Activated CD4-positive, alpha-beta T cell treated with anti-CD3 and anti-CD28 coated beads, Interleukin-2, Interleukin-6, amounts not matched to agents 100 ng/mL and 50 ng/mL, durations not matched to agents 16 hours and 8 hours (primary cell): ENCODE results near the gene ATP2C2.

Experiments
- DNase-seq: peaks from one replicate; pipeline ENCODE4 v3.0.0-alpha.2; 2020

The ATP2C2 gene

GRCh38 chr16:84500531-84500930 is 132.2 kb downstream of the ATP2C2 start:
- DNase-seq: no peak

GRCh38 chr16:84501077-84501735 is 132.9 kb downstream of the ATP2C2 start:
- DNase-seq: no peak

- no peak for DNase-seq
Observed at GRCh38 chr16:84502075-84502474, 133.7 kb downstream of the ATP2C2 start.

GRCh38 chr16:84502581-84502980 is 134.2 kb downstream of the ATP2C2 start:
- DNase-seq: no peak

GRCh38 chr16:84503751-84504395 is 135.5 kb downstream of the ATP2C2 start:
- DNase-seq: no peak

- peak; percentile 99 for DNase-seq
Observed at GRCh38 chr16:84504420-84505248, 136.3 kb downstream of the ATP2C2 start, which contains the start of gene MEAK7. Gene MEAK7, minus strand, starts transcription at chr16:84504659. Its CDS starts 6,573 bp downstream, at chr16:84498086.

- DNase-seq: no peak
Observed at GRCh38 chr16:84505249-84506187, 137.2 kb downstream of the ATP2C2 start.

GRCh38 chr16:84507011-84507982 is 139.0 kb downstream of the ATP2C2 start:
- DNase-seq: peak; percentile 39

- no peak for DNase-seq
Observed at GRCh38 chr16:84508502-84508901, 140.2 kb downstream of the ATP2C2 start.

GRCh38 chr16:84509032-84509950 is 141.0 kb downstream of the ATP2C2 start:
- DNase-seq: no peak

GRCh38 chr16:84511180-84511800 is 143.0 kb downstream of the ATP2C2 start:
- DNase-seq: peak; percentile 90

GRCh38 chr16:84511831-84512230 is 143.5 kb downstream of the ATP2C2 start:
- no peak for DNase-seq

- DNase-seq: no peak
Observed at GRCh38 chr16:84513123-84513522, 144.8 kb downstream of the ATP2C2 start.

- DNase-seq: no peak
Observed at GRCh38 chr16:84513666-84514065, 145.3 kb downstream of the ATP2C2 start.
